Muscle of back (tissue), 11 donors: ENCODE results near the gene CRYL1. TPM values are rescaled to one million over a fixed set of nuclear protein-coding genes. Genes with fewer than 3 reads are reported as not detected.
A peak's percentile ranks its signal among the peaks of the same experiment; 100 is the strongest.

Source experiments
- DNase-seq, 3 donors: peaks; one replicate each; pipeline versions ENCODE4 v3.0.0 to v3.0.0-alpha.2; 2013
- polyA plus RNA-seq, 10 donors: library from polyadenylated mRNA; unstranded; fragments of 120-200 nt; gene quantifications; one replicate each; pipeline ENCODE4 v1.2.1, GENCODE V29; 2013; ENCODE audit not compliant: insufficient read length in 10 of 10

Gene CRYL1
- polyA plus RNA-seq, 10 donors, result 20.7 to 35.3 (median 27.9) TPM

DNA sequence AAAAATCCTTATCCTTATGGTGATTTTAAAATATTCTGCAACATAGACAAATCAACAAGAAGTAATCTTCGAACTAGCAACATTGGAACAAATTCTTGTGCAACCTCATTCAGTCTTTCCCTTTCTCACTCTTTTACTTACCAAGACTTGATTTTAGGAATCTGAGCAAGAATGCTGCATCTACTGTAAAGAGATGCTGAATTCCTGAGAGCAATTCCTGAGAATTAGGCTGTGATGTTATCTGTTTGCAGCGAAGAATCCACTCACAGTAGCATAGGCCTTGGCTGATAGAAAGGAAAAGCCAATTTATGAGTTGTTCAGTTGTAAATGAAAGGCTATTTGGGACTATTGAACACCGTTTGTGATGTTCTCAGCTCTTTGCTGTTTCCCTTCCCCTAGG, 144.3 kb downstream of the CRYL1 start:
- no peak for DNase-seq

- no peak for DNase-seq
These were observed 146.9 kb downstream of the CRYL1 start for GRCh38 chr13:20378721-20379120.

DNA sequence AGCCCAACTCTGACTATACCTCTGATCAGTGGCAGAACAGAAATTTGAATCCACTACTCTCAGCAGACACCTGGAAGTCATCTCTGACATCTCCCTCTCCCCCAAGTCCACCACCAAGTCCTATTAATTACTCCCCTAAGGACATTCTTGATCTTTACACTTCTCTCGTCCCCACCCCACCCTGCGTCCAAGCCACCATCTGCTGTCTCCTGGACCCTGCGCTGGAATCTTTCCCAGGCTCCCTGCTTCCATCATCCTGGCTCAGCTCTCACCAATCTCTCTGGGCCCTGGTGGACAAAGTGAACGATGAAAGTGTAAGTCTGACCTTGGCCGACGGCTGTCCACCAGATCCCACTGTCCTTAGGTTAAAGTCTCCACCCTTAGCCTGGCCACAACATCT, 147.9 kb downstream of the CRYL1 start:
- peak in 1 of 3 donors; percentile 44 for DNase-seq

- no peak for DNase-seq
These were observed 149.8 kb downstream of the CRYL1 start for GRCh38 chr13:20375871-20376270.

DNA sequence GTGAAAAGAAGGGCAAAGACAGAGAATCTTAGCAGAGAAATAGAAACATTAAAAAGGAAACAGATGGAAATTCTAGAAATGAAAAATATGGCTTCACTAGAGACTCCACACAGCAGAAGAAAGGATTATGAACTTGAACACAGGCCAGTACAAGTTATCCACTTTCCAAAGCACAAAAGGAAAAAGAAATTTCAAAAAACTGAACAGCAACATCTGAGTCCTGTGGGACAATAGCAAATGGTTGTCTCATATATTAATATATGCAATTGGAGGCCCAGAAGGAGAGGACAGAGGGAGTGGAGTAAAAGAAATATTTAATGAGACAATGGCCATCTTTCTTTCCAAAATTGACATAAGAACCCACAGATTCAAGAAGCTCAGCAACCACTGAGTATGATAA, 151.8 kb downstream of the CRYL1 start:
- DNase-seq, result peak; percentile 33 to 81 (median 55)

DNA sequence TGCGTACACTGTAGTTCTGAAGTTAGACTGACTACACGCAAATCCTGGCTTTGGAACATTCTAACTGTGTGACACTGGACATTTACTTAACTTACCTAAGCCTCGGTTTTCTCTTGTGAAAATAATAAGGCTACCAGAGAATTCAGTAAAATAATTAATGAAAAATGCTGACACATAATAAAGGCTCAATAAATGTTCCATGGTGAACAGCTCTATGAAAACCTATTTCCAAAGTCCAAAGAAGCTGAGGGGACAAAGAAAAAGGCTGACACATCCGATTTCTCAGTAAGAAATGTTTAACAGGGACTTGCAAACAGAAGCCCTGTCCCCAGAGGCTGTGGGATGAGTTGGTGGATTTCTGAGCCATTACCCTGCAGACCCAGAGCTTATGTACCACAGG, 153.8 kb downstream of the CRYL1 start:
- no peak for DNase-seq

DNA sequence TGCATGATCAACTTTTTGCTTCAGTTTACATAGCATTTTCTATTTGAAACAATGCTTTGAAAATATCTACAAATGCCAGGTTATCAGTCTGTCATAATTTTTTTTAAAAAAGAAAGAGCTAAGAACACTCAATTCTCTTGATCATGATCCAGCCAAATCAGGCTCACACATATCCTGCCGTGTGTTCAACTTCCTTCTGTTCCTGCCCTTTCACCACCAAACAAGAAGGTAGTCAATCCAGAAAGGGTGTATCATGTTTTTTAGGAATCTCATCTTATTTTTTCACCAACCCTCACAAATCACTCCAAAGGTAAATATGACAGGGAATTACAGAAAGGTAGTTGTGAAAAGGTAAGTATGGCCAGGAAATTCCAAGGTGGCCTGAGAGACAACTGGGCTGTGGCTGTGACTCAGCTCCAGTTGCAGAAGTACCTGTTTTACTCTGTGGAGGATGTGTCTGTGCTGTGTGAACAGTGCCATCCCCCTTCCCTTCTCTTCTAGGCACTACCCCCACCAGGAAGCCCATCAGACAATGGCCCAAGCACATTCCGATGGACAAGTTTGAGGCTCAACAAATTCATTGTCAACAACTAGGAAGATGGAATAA, 154.7 kb downstream of the CRYL1 start:
- DNase-seq, result no peak

GRCh38 chr13:20369886-20370361, 155.7 kb downstream of the CRYL1 start:
- DNase-seq, result no peak

DNA sequence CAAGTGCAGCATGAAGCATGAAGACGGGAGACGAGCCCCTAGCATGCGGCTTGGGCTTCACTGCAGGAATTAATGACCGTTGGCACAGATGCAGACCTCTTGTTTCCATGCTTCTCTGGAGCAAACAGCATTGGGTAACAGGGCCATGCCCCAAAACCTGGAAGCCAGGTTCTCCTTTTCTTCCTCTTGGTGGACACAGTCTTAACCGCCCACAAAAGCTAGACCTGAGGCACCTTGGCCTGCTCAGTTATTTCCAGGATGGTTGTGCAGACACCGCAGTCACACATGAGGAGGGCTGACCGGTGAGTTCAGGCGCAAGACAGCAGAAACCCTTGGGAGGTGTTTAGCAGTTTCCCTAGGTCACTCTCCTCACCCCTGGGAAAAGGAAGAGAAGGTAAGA, 159.6 kb downstream of the CRYL1 start:
- DNase-seq, result no peak

- DNase-seq, result no peak
These were observed 162.1 kb downstream of the CRYL1 start for GRCh38 chr13:20363603-20364002.

- DNase-seq, result no peak
These were observed 162.5 kb downstream of the CRYL1 start for GRCh38 chr13:20363172-20363571.

GRCh38 chr13:20362484-20363041, 163.1 kb downstream of the CRYL1 start:
- no peak for DNase-seq

DNA sequence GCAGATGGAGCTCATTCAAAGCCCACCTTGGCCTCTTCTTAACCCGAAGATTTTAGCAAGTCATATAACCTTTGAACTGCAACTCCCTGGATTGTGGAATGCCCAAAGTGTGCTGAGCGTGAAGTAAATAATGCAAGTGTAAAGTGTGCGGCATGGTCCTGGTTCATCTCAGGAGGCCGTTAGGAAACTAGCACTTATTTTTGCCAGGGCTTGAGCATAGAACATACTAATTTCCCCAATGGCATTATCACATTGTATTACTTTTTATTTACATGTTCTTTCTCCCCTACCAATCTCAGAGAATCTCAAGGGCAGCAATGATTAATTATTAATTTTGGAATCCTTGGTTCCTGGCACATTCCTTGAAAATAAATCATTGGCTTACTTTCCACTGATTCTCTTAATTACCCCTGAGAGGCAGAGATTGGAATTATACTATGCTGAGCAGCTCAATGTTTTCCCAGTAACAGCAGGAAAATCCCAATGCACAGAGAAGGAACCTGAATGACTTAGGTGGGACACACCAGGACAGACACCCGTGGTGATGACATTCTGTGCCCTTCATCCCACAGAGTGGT, 164.7 kb downstream of the CRYL1 start:
- no peak for DNase-seq

- peak in 1 of 3 donors; percentile 23 for DNase-seq
These were observed 165.6 kb downstream of the CRYL1 start for GRCh38 chr13:20360041-20360491.

DNA sequence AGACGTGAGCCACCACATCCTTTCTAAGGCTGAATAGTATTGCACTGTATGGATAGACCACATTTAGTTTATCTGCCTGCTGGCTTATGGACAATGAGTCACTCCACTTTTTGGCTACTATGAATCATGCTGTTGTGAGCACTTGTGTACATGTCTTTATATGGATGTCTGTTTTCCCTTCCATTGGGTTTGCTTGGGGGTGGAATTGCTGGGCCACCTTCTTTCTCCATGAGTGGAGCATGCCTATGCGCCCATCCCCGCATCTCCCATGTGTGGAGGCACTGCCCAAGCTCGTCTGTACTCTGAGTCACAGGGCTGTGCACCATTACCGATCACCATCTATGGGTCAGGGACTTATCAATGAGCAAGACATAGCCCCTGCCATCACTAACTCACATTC, 166.3 kb downstream of the CRYL1 start:
- peak in 1 of 3 donors; percentile 96 for DNase-seq

DNA sequence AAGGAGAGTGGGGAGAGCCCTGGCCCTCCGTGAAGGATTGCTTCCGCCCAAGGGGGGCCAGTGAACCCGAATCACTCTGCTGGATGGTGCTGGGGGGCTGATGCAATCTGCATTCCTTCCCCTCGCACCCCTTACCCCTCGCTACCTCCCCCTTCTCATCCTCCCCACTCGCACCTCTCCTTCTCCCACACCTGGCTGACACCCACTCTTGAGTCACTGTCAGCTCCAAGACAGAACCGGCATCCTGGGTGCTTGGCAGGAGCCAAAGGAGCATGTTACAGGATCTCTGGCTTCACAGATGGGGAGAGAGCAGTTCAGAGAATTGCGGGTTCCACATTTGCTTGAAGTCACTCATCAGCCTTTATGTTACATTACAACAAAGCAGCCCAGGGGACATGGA, 167.6 kb downstream of the CRYL1 start:
- no peak for DNase-seq

DNA sequence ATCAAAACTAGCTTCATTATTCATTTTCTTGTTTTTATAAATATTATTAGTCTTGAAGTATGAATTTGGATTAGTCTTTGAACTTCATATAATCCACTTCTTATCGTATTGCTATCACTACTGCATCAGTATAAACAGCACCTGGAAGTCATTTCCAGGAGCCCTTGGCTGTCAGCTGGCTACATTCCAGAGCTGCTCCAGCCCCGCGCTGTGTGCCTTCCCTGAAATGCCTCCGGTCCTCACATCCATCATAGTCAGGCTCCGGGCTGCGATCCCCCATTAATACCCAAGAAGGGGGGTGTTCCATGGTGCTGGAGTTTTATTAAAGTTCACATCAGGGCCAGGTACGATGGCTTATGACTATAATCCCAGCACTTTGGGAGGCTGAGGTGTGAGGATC, 169.2 kb downstream of the CRYL1 start:
- DNase-seq, result no peak

GRCh38 chr13:20354722-20355121, 170.9 kb downstream of the CRYL1 start:
- no peak for DNase-seq

GRCh38 chr13:20353973-20354372, 171.7 kb downstream of the CRYL1 start:
- no peak for DNase-seq
